Right kidney (tissue), 1 donor: ENCODE results near the gene CLN5.
A peak's percentile ranks its signal among the peaks of the same experiment; 100 is the strongest.

ENCODE experiments used
- DNase-seq: peaks from one replicate; pipeline ENCODE4 v3.0.0-alpha.2; 2016

Gene CLN5

DNA sequence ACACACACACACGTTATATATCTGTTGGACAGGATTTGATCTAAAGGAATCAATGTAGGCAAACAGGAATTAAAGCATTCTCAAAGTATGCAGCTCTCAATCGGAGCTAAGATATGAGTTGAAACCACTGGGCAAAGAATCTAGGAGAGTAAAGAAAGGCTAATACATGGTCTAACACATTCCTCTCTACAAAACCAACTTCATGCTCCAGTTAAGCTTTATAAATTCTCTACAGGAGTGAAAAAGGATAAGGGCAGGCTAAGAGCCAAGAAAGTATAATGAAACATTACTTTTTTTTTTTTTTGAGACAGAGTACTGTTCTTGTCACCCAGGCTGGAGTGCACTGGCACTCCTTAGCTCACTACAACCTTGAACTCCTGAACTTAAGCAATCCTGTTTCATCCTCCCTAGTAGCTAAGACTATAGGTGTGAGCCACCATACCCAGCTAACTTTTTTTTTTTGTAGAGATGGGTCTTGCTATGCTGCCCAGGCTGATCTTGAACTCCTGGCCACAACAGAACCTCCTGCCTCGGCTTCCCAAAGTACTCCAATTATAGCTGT lies 24.5 kb downstream of the CLN5 start:
- DNase-seq: no peak

DNA sequence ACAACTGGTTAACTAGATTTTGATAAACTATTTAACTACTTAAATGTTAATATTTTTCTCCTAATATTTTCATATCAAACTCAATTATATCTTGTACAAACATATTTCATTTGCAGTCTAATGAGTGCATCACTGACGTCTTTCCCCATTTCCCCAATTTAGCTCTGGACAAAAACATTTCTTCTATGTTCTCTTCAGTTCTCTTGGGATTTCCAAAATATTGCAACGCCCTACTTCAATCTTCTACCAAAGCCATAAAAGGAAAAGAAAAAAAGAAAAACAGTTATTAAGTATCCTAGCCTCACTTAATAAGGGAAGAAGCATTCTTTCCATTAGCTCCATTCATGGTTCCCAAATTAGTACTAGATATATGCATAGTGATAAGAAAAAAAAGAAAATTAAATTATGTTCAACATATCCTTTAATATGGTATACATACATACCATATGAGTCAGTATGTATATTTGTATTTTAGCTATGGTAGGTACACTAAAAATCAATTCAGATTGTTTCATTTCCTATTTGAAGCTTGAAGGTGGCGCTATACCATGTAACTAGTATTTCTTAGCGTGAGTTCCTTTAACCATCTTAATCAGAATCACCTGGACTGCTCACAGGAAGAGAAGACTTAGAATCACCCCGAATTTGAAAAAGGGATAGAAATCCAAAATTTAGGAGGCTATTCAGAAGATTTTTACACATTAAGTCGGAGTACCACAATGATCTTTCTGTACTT lies 25.2 kb downstream of the CLN5 start:
- DNase-seq: no peak

DNA sequence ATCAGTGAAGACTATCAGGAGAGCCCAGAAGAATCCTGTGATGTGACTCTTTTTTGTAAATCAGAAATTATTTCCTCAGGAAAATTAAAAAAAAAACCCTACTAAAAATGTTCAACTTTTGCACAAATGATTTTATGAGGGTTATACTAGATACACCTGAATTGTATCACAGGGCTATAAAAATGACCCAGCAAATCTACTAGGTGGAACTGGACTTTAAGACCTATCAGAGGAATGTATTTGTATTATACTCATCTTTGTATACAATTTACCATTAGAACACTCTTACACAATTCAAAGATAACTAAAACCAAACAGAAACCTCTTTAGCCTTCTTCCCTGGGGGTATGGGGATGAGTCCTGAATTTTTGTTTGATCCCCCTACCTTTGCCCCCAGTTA lies 27.9 kb downstream of the CLN5 start:
- DNase-seq: no peak

DNA sequence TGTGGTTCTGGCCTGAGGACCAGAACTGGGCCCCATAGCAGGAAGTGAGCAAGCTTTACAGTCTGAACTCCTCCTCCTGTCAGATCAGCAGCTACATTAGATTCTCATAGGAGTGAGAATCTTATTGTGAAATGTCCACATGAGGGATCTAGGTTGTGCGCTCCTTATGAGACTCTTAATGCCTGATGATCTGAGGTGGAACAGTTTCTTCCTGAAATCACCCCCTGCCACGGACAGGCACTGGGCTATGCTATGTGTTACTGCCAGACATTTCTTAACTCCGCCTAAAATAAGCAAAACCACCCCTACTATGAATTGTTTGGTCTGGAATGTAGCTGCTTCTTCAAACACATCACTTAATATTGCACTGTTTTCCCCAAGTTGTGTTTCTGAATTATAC lies 30.5 kb downstream of the CLN5 start:
- DNase-seq: no peak

DNA sequence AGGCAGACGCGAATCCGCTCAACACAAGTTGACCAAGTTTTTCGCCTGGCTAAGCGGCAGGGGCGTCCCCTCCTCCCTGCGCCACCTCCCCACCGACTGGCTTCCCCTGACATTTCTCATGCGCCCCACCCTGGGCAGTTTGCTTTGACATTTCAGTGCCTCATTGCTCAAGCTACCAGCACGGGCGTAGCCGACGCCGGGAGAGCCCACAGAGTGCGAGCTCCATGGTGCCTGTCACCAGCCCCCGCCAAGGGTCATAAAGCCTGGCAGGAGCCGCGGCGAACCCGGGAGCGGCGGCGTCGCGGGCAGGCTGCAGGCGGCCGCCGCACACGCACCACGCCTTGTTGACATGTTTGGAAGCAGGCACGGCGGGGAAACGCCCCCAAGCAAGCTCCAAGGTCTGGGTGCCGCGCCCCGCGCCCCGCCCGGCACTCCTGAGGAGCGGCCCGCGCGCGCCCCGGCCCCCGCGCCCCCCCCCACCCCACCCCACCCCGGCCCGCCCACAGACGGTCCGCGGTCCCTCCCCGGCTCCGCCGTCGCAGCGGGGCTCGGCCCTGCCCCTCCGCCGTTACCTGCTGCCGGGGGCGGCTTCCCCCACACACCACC lies 34.5 kb downstream of the CLN5 start:
- DNase-seq: peak; percentile 84

DNA sequence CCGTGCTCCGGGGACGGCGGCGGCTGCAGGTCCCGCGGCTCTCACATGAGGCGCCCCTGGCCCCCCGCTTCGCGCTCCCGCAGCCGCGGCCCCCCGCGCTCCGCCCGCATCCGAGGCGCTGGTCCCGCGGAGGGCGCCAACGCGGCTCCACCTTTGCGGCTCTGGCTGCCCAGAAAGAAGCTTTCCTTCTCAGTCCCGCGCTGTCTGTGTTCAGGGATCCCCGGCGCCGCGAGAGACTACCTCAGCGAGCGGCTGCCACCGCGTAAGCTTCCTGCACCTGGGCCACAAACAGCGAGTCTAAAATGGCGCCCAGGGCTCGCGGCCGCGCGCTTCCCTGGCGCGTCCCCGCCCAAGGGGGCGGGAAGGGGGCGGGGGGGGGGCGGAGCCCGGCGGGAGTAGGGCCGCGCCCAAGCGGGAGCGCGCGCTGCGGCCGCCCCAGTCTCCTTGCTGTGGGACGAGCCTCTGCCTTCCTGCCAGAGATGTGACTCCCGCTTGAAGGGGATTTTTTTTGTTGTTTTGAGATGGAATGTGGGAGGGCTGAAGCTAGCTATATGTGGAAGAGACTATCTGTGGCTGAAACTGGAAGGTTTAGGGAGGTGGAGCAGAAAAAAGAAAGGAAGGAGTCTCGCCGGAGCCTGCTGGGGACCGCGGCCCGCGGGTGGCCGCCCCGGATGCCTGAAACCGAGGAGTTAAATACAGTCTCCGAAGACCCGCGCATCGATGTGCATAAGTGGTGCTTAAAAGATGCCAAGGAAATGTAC lies 35.2 kb downstream of the CLN5 start, which contains the start of gene FBXL3:
Gene FBXL3, minus strand, starts transcription at position 299 of the 761 bp plus-strand sequence. CDS start 5,299 bp downstream, outside the sequence.
- DNase-seq: peak; percentile 96

DNA sequence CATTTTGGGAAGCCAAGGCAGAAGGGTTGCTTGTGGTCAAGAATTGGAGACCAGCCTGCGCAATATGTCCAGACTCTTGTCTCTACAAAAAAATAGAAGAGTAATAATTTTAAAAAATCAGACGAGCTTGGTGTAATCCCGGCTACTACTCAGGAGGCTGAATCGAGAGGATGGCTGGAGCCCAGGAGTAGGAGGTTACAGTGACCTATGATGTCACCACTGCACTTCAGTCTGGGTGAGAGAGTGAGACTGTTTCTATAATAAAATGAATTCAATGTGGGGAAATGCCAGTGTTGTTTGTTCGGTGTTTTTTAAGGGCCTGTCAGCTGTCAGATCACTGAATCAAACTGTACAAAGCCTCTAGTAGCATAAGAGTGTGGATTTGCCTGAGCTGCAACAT lies 36.3 kb downstream of the CLN5 start:
- no peak for DNase-seq

DNA sequence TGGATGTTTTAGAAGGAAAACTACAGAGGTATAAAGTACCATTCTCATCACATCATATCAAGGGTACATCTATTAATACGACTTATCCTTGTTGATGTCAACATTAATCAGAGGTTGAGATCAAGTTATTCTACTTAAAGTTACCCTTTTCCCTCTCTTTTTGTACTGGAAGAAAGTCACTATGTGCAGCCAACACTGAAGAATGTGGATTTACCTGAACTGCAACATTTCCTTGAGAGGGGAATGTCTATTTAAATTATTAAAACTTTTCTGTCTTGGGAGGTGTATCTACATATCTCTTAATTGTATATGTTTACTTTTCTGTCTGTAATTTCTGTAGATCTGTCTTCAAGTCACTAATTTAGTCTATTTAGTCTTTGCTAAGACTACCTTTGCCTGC lies 37.6 kb downstream of the CLN5 start:
- no peak for DNase-seq

DNA sequence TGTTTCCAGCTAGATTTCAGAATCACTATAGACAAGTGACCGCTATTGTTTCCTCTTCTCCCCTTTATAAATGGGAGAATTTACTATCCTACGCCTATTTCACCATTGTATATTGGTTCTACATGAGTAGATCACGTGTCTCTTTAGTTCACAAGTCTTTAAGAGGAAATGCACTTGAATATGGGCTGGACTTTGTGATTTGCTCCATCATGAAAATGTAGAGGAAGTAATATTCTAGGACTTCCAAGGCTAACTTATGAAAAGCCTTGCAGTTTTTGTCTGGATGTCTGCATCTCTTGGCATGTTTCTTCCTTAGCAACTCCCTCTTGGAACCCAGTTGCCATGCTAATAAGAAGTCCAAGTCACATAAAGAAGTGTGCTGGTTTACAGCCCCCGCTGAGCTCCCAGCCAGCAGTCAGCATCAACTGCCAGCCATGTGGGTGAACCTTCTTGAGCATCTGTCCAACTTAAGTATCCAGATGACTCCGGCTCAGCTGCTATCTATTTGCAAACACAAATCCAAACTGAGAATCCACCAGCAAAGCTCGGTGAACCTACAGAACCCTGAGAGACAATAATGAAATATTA lies 39.9 kb downstream of the CLN5 start:
- DNase-seq: no peak

DNA sequence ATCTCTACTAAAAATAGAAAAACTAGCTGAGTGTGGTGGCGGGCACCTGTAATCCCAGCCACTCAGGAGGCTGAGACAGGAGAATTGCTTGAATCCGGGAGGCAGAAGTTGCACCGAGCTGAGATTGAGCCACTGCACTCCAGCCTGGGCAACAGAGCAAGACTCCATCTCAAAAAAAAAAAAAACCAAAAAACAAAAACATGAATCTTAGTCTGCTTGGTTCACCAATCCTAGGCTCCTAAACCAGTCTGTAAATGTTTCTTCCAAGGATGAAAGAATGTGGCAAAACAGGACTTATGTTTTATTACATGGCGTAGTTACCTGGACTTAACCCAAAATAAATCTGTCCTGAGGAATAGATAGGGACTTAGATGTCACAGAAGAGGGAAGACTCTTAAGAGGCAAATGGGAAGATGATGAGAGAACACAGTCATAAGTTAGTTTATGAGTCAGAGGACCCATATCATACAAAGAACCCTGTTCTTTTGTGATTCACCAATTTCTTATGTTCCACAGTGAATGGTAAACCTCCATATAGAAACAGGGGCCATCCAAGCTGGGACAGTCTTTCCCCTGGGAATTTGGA lies 41.9 kb downstream of the CLN5 start:
- DNase-seq: no peak

DNA sequence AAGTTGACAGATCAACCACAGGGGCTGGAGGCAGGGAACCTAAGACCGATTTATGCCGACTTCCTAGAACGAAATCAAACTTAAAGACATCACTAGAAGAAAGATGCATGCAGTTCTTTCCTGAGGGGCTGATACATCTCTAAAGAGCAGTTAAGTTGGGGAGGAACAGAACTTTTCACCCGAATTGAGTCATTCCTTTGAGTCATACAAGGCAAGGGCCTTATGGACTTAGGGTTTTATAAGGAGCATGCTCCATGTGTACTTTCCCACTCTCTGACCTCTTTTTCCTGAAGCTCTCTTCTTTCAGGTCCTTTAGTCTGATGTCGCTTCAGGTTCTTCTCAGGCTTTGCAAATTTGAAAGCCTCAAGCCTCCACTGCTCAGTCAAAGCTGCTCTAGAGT lies 43.0 kb downstream of the CLN5 start:
- DNase-seq: no peak

DNA sequence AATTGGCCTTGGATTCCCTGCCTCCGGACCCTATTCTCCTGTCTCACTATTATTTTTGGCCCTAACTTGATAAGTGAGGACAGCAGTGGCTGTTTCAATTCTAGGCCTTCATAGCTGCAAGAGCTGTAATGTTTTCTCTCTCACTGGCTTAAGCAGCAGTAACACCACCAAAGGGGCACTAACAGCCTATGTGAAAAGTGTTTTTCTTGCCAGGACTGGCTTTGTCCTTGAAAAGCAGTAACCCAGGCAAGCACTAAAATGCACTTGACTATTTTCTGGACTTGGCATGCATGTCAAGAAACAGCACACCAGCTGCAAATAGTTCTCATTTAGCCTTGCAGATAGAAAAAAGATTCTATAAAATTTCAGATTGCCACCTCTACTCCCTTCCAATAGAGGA lies 44.4 kb downstream of the CLN5 start:
- no peak for DNase-seq

DNA sequence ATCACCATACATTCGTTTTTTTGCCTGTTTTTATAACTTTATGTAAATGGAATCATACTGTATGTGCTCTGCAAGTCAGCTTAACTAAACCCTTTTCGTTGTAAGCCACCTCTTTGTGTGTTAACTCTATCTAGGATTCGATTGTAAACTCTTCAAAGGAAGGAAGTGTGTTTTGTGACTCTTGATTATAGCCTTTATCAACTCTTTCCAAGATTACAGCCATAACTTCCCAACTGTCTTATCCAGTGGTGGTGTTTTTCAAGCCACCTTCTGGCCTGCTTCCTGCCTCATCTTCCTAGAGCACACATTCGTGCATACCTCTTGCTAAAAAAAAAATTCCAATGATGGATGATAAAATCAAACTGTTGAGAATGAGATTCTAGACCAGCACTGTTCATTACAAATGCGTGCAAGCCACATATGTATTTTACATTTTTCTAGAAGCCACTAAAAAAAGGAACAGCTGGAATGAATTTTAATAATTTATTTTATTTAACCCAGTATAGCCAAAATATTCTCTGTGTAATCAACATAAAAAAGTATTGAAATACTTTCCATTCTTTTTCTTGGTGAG lies 47.1 kb downstream of the CLN5 start:
- DNase-seq: no peak

DNA sequence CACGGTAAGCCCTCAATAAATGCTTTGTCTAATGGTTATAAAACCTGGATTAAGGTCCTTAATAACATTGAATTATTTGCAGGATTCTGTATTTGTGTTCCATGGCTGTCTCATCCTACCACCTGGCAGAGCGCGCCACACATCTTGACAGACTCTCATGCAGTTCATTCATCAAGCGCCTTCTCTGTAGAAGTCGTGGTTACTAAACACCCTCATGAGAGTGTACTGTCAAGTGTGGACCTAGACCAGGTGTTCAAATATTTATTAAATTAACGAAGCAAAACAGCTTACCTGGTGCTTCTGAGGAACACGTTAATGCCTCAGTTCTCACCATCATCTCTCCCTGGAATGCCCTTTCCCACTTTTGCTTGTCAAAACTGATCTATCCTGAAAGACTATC lies 48.2 kb downstream of the CLN5 start:
- DNase-seq: no peak

DNA sequence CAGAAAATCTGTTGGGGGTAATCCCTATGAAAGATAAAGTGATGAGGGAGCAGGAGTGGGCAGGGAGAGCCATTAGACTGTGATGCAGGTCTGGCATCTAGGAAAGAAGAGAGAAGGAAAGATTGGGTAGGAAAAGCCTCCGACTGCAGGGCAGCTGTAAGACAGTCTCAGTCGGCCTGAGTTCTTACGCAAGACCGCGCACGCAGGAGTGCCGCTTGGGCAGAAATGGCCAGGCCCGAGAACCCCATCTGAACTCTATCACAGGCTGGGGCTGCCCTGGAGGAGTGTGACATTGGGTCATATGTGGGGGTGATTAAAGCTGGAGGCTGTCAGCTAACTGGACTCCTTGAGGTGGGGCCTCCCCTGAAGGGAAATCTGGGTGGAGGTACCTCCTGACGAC lies 49.0 kb downstream of the CLN5 start:
- DNase-seq: no peak

DNA sequence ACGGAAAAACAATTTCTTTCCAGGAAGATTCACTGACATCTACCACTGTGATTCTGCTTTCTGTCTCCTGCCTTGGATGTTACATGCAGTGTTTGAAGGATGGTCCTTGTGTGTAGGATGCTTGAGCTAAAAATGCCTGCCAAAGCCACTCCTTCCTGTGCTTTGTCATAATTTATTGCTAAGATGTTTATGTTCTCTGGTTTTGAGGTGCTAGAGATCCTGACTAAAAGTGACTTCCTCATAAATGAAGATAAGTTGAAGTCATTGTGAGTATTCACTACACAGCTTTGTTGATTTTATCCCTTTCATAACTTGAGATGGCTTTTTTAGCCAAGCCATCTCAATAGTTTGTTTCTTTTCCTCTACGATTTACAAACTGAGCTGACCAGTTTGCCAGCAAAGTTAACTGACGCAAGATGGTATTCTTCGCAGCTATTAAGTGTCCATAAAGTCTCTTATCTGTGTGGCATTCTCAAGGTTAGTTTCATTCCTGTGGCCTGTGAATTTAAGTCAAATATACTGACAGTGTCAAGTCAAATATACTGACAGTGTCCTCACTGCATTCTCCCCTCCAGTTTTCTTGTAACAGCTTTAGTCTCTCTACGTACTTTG lies 50.8 kb downstream of the CLN5 start:
- no peak for DNase-seq

DNA sequence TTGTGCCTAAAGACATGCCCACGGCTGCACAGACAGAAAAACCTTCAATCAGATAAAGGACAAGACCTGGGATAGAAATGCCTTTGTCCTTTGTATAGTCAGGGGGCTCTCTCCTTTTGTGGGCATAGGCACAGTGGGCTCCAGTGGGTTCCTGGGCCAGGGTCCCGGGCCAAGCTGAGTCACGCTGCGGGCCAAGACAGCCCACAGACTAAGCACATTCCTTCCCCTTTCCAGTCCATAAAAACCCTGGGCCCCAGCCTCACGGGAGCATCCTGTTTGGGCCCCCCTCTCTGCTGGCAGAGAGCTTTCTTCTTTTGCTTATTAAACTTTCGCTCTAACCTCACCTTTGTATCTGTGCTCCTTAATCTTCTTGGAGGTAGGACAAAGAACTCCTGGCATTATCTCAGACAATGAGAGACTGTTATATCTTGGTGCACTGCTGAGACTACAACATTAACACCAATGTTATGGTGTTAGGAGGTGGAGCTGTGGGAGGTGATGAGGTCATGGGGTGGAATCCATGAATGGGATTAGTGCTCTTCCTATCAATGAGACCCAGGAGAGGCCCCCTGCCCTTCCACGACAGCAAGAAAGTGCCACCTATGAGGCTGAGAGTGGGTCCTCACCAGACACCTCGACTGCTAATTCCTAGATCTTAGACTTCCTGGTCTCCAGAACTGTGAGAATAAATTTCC lies 55.9 kb downstream of the CLN5 start:
- DNase-seq: no peak

DNA sequence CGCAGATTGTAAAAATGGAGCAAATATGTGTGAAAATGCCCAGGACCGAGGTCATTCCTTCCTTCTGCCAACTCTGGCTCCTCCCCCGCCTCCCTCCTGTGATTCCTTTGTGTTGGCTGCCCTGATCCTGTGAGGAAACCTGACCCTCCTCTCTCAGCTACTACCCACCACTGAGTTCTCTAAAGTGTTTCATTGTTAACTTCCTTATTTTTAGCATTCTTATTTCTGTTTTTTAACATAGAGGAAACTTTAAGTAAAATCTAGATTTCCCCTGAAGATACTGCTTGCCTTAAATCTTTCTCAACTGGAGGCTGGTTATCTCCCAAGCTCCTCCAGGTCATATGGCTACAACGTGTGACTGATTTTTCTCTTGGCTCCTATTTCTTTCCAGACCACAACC lies 56.8 kb downstream of the CLN5 start:
- DNase-seq: no peak

DNA sequence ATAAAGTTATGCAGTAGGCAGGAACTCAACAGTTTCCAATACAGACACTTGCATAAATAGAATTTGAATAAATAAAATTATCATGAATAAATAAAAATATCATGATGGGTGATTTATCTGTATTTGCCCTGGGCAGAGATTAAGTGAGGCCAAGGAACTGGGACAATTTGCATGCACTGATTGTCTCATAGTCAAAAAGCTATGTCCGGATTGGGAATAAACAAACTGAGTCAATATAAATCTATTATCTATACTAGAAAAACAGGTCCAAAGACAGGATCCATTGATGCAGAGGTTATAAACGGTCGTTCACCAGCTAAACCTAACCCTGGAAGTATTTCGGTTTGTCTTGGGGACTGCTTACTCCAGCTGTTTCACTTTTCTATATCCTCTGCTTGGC lies 61.3 kb downstream of the CLN5 start:
- no peak for DNase-seq
